ENCODE results near the gene KCNJ16. TPM values are rescaled to one million over a fixed set of nuclear protein-coding genes. Genes with fewer than 3 reads are reported as not detected.

Gene KCNJ16
- total RNA-seq, 1 donor from 2014 or later = 25.9 TPM

- no peak for TF ChIP-seq CTCF (conservative IDR thresholded peaks at IDR 0.05; ENCODE audit: low read depth, low read length)
- DNase-seq (ENCODE audit: low read depth) = no peak
- H3K4me3 ChIP-seq (ENCODE audit: low read depth, low read length) = no peak overlapping the region
Observed at GRCh38 chr17:70119545-70119944, 44.5 kb downstream of the KCNJ16 start.

GRCh38 chr17:70119983-70120382, 45.0 kb downstream of the KCNJ16 start:
- no peak overlapping the region for H3K4me3 ChIP-seq (ENCODE audit: low read depth, low read length)
- TF ChIP-seq CTCF (conservative IDR thresholded peaks at IDR 0.05; ENCODE audit: low read depth, low read length) = no peak
- no peak for DNase-seq (ENCODE audit: low read depth)

- no peak overlapping the region for H3K4me3 ChIP-seq (ENCODE audit: low read depth, low read length)
- DNase-seq (ENCODE audit: low read depth) = no peak
- no peak for TF ChIP-seq CTCF (conservative IDR thresholded peaks at IDR 0.05; ENCODE audit: low read depth, low read length)
Observed at GRCh38 chr17:70120425-70120824, 45.4 kb downstream of the KCNJ16 start.

GRCh38 chr17:70121126-70121525, 46.1 kb downstream of the KCNJ16 start:
- no peak for DNase-seq (ENCODE audit: low read depth)
- no peak for TF ChIP-seq CTCF (conservative IDR thresholded peaks at IDR 0.05; ENCODE audit: low read depth, low read length)
- no peak overlapping the region for H3K4me3 ChIP-seq (ENCODE audit: low read depth, low read length)

- H3K4me3 ChIP-seq (ENCODE audit: low read depth, low read length) = no peak overlapping the region
- DNase-seq (ENCODE audit: low read depth) = no peak
- TF ChIP-seq CTCF (conservative IDR thresholded peaks at IDR 0.05; ENCODE audit: low read depth, low read length) = no peak
Observed at GRCh38 chr17:70123193-70123592, 48.2 kb downstream of the KCNJ16 start.

GRCh38 chr17:70124723-70125122, 49.7 kb downstream of the KCNJ16 start:
- no peak for DNase-seq (ENCODE audit: low read depth)
- no peak for TF ChIP-seq CTCF (conservative IDR thresholded peaks at IDR 0.05; ENCODE audit: low read depth, low read length)
- no peak overlapping the region for H3K4me3 ChIP-seq (ENCODE audit: low read depth, low read length)

- H3K4me3 ChIP-seq (ENCODE audit: low read depth, low read length) = no peak overlapping the region
- TF ChIP-seq CTCF (conservative IDR thresholded peaks at IDR 0.05; ENCODE audit: low read depth, low read length) = no peak
- no peak for DNase-seq (ENCODE audit: low read depth)
Observed at GRCh38 chr17:70127221-70127873, 52.3 kb downstream of the KCNJ16 start.

Data from epithelial cell of proximal tubule (primary cell).